GM23338 (cell line): ENCODE measurements around the gene CFAP100. TPM values are rescaled to one million over a fixed set of nuclear protein-coding genes. Genes with fewer than 3 reads are reported as not detected.

Source experiments
- ATAC-seq: fragments of 200-7000 bp; cut with Tn5 transposase; 3 replicates; pipeline ENCODE4 v1.9.1; 2020
- DNase-seq: peaks from one replicate; pipeline ENCODE4 v3.0.0-alpha.2; 2015; ENCODE audit warnings: low spot score
- H2AFZ ChIP-seq: fragments of 200-600 bp; sonication (generic); 2 replicates; pipeline ENCODE4 v1.8.0; 2016; ENCODE audit warnings: antibody characterized with exemption, mild to moderate bottlenecking, moderate library complexity
- H3F3A ChIP-seq: fragments of 200-600 bp; sonication (generic); replicated peaks from 2 replicates; pipeline ENCODE4 v1.8.0; 2017; ENCODE audit warnings: antibody characterized with exemption, mixed run types, low read depth
- H3K27ac ChIP-seq: fragments of 200-600 bp; sonication (generic); 2 replicates; pipeline ENCODE4 v1.6.1; 2016; ENCODE audit warnings: low read depth
- H3K27me3 ChIP-seq: fragments of 200-600 bp; sonication (generic); 2 replicates; pipeline ENCODE4 v1.8.0; 2016; ENCODE audit warnings: mild to moderate bottlenecking, mixed run types, moderate library complexity; ENCODE audit not compliant: insufficient read depth
- H3K36me3 ChIP-seq: fragments of 200-600 bp; sonication (generic); 2 replicates; pipeline ENCODE4 v1.8.0; 2016; ENCODE audit warnings: mild to moderate bottlenecking; ENCODE audit not compliant: insufficient read depth
- H3K4me1 ChIP-seq: fragments of 200-600 bp; sonication (generic); 2 replicates; pipeline ENCODE4 v1.8.0; 2016; ENCODE audit warnings: mild to moderate bottlenecking, moderate library complexity; ENCODE audit not compliant: insufficient read depth
- H3K4me2 ChIP-seq: fragments of 200-600 bp; sonication (generic); 2 replicates; pipeline ENCODE4 v1.7.1; 2017; ENCODE audit warnings: mixed run types
- H3K4me3 ChIP-seq: fragments of 200-600 bp; sonication (generic); 2 replicates; pipeline ENCODE4 v1.6.1; 2016; ENCODE audit warnings: mixed run types
- H3K79me2 ChIP-seq: fragments of 200-600 bp; sonication (generic); replicated peaks from 2 replicates; pipeline ENCODE4 v1.8.0; 2017; ENCODE audit warnings: mild to moderate bottlenecking; ENCODE audit not compliant: insufficient read depth
- H3K9me2 ChIP-seq: fragments of 200-600 bp; sonication (generic); 2 replicates; pipeline ENCODE4 v1.8.0; 2017; ENCODE audit not compliant: insufficient read depth
- H4K20me1 ChIP-seq: fragments of 200-600 bp; sonication (generic); replicated peaks from 2 replicates; pipeline ENCODE4 v1.8.0; 2017; ENCODE audit warnings: mild to moderate bottlenecking; ENCODE audit not compliant: insufficient read depth
- H3K27ac Mint-ChIP-seq: 2 replicates; pipeline ENCODE4 v1.8.0; 2020; ENCODE audit warnings: inconsistent platforms, mild to moderate bottlenecking, moderate library complexity, mixed read lengths
- H3K27me3 Mint-ChIP-seq: 3 replicates; pipeline ENCODE4 v1.8.0; 2022; ENCODE audit warnings: low read depth, mild to moderate bottlenecking, moderate library complexity, mixed read lengths, inconsistent platforms; ENCODE audit not compliant: insufficient read depth, poor library complexity
- H3K36me3 Mint-ChIP-seq: 3 replicates; pipeline ENCODE4 v1.8.0; 2021; ENCODE audit warnings: low read depth, mild to moderate bottlenecking, inconsistent platforms, moderate library complexity, mixed read lengths
- H3K4me1 Mint-ChIP-seq: 3 replicates; pipeline ENCODE4 v1.8.0; 2020; ENCODE audit warnings: mild to moderate bottlenecking, inconsistent platforms, mixed read lengths
- H3K4me3 Mint-ChIP-seq: 3 replicates; pipeline ENCODE4 v1.8.0; 2021; ENCODE audit warnings: moderate library complexity, mild to moderate bottlenecking, inconsistent platforms, mixed read lengths
- H3K9me3 Mint-ChIP-seq: 3 replicates; pipeline ENCODE4 v1.8.0; 2020; ENCODE audit warnings: moderate library complexity, mild to moderate bottlenecking, inconsistent platforms, mixed read lengths
- EZH2 ChIP-seq: fragments of 200-600 bp; sonication (generic); IDR thresholded peaks from one replicate; pipeline ENCODE4 v1.8.0; 2017; ENCODE audit warnings: antibody characterized with exemption, mild to moderate bottlenecking, low read depth; ENCODE audit not compliant: unreplicated experiment
- EZH2phosphoT487 ChIP-seq: fragments of 200-600 bp; sonication (generic); IDR thresholded peaks from one replicate; pipeline ENCODE4 v1.8.1; 2018; ENCODE audit warnings: antibody characterized with exemption; ENCODE audit not compliant: unreplicated experiment
- JUNB ChIP-seq: IDR thresholded peaks from one replicate; pipeline ENCODE4 v1.6.1; 2016; ENCODE audit warnings: antibody characterized with exemption; ENCODE audit not compliant: unreplicated experiment
- NANOG ChIP-seq: IDR thresholded peaks from 2 replicates; pipeline ENCODE4 v1.6.1; 2016; ENCODE audit warnings: antibody characterized with exemption, borderline replicate concordance
- STAT1 ChIP-seq: IDR thresholded peaks from one replicate; pipeline ENCODE4 v1.6.1; 2016; ENCODE audit warnings: antibody characterized with exemption; ENCODE audit not compliant: unreplicated experiment
- ZNF331 ChIP-seq: fragments of 250-450 bp; sonication (Bioruptor Pico); IDR thresholded peaks from 2 replicates; pipeline ENCODE4 v1.5.0; 2020; ENCODE audit warnings: low read depth, mild to moderate bottlenecking, moderate library complexity
- ZNF462 ChIP-seq: fragments of 250-450 bp; sonication (Bioruptor Pico); IDR thresholded peaks from 2 replicates; pipeline ENCODE4 v1.5.0; 2020; ENCODE audit warnings: mild to moderate bottlenecking, moderate library complexity
- polyA plus RNA-seq: library from polyadenylated mRNA; unstranded; fragments of >200 nt; fragmentation: Nextera tagmentation; extraction: Ambion mirVana; gene quantifications from 2 replicates; pipeline ENCODE4 v1.2.1, GENCODE V29; 2016
- total RNA-seq: library from RNA; depleted of rRNA; stranded (reverse); fragments of >200 nt; shearing (Covaris generic); gene quantifications from 2 replicates; pipeline ENCODE4 v1.2.3, GENCODE V29; 2014
- TF ChIP-seq, protein P1 (sequence below), 2 experiments: fragments of 200-600 bp in 1 of 2; sonication (generic) in 1 of 2; conservative IDR thresholded peaks; 2 replicates each; pipeline versions ENCODE4 v1.5.1 to v1.6.1; 2016 to 2017; ENCODE audit warnings: antibody characterized with exemption in 2 of 2, low read depth in 2 of 2, mild to moderate bottlenecking in 2 of 2, moderate library complexity in 1 of 2

CFAP100 gene
- total and polyA plus RNA-seq, 2 experiments from 2014 or later = 0.07 TPM; not detected in 1

DNA sequence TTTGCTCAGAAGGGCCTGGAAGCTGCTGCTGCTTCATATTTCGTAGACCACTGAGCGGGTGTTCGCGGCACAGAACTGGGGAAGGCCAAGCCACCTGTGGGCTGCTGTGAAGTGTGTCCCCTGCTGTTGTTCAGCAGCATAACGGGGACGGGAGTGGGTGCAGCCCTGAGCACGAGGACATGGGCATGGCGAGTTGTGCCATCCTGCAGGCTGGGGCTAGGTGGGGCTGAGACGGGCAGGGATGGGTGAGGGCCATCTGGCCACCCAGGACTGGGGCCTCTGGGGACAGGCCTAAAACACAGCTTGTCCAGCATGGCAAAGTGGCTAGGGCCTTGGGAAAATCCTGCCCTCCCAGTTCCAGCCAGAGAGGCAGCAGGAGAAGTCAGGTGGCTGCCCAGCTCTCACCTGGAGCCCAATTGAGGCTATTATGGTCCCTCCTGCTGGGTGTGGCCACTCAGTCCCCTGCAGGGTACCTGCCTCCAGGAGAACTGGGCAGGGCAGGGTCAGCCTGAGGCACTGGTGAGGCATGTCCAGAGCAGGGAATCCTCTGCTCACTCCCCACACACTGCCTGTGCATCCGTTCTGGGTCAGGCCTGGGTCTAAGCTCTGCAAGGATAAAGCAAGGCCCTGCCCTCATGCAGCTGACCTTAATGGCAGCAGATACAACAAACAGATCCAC, 29.5 kb downstream of the CFAP100 start (continued):
- no peak for TF ChIP-seq ZNF462 (CRISPR knock-in tag)
- TF ChIP-seq, protein P1, sequence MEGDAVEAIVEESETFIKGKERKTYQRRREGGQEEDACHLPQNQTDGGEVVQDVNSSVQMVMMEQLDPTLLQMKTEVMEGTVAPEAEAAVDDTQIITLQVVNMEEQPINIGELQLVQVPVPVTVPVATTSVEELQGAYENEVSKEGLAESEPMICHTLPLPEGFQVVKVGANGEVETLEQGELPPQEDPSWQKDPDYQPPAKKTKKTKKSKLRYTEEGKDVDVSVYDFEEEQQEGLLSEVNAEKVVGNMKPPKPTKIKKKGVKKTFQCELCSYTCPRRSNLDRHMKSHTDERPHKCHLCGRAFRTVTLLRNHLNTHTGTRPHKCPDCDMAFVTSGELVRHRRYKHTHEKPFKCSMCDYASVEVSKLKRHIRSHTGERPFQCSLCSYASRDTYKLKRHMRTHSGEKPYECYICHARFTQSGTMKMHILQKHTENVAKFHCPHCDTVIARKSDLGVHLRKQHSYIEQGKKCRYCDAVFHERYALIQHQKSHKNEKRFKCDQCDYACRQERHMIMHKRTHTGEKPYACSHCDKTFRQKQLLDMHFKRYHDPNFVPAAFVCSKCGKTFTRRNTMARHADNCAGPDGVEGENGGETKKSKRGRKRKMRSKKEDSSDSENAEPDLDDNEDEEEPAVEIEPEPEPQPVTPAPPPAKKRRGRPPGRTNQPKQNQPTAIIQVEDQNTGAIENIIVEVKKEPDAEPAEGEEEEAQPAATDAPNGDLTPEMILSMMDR (conservative IDR thresholded peaks at IDR 0.05; ENCODE audit: low read depth in 2 of 2) = no peak
- TF ChIP-seq EZH2 = no peak
- TF ChIP-seq ZNF331 (CRISPR knock-in tag) = no peak

- Mint-ChIP-seq H3K4me1 (peaks cover 7% of the 10 kb centered on the region), H3K27ac (no peak overlapping the region; the same call in 1 of the 2 replicates), H3K27me3 (peaks cover 8% of the 10 kb centered on the region), H3K4me3 (no peak overlapping the region), H3K9me3 (peaks cover 20% of the 10 kb centered on the region; the same call in 2 of the 3 replicates), H3K36me3 (peaks cover 7% of the 10 kb centered on the region; the same call in 2 of the 3 replicates)
- no peaks in the 10 kb centered on the region for H3K27me3 ChIP-seq
- no peak overlapping the region for H3K4me2 ChIP-seq
- no peaks in the 10 kb centered on the region for H4K20me1 ChIP-seq
- 0 out of 2 replicates have a peak, but pooled peaks cover 4% of the 10 kb centered on the region for H3K9me2 ChIP-seq
- DNase-seq = no peak
- ATAC-seq = no peak
- H3K79me2 ChIP-seq = no peaks in the 10 kb centered on the region
- H2AFZ ChIP-seq = no peak overlapping the region
- H3F3A ChIP-seq = no peaks in the 10 kb centered on the region
- H3K27ac ChIP-seq = no peak overlapping the region
- H3K4me1 ChIP-seq = no peaks in the 10 kb centered on the region
- no peak overlapping the region for H3K4me3 ChIP-seq
- H3K36me3 ChIP-seq = no peaks in the 10 kb centered on the region
- TF ChIP-seq, protein P1 (conservative IDR thresholded peaks at IDR 0.05; ENCODE audit: low read depth in 2 of 2) = no peak
- TF ChIP-seq STAT1 (no peak), NANOG (no peak), EZH2 (no peak), EZH2phosphoT487 (no peak), JUNB (no peak), ZNF331 (CRISPR knock-in tag) (no peak)
Observed at GRCh38 chr3:126424751-126425150, 30.0 kb downstream of the CFAP100 start.
